Stimulated activated CD8-positive, alpha-beta memory T cell treated with anti-CD3 and anti-CD28 coated beads, Interleukin-2, amount 100 ng/mL, for 1 hour (primary cell): ENCODE measurements around the gene RMI2.

Experiments
- DNase-seq, 2 donors: peaks; one replicate each; pipeline ENCODE4 v3.0.0-alpha.2; 2020; ENCODE audit warnings: low read depth in 2 of 2

The RMI2 gene

DNA sequence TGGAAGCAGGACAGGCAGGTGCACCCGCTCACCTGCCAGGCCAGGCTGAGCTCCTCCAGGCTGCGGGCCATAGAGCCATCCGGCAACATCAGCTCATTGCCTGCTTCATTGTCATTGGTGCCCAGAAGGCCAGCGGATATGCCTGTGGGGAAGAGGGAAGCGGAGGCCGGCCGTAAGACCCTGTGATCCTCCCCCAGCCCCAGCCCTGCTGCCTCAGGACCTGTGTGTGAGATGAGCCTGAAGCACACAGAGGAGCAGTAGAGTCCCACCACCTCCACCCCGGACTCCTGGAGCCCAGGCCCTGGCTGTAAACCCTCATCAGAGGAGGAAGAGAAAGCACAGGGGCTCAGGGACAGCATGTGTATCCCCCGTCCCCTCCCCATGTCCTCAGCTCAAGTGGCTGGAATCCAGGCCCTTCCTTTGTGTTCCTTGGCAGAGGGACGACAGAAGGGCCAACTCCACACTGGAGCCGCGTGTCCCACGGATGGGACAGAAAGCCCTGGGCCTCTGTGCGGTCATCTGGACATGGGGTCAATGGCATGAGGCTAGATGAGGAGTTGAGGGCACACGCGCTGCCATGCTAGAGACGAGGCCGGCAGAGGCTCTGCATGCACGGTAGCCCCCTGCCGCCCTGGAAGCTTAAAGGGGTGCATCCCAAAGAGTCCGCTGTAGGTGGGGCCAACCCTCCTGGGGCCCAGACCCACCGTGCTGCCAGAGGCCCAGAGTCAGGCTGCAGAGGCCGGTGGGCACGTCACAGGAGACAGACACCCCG is 39.1 kb downstream of the RMI2 start:
- no peak for DNase-seq

DNA sequence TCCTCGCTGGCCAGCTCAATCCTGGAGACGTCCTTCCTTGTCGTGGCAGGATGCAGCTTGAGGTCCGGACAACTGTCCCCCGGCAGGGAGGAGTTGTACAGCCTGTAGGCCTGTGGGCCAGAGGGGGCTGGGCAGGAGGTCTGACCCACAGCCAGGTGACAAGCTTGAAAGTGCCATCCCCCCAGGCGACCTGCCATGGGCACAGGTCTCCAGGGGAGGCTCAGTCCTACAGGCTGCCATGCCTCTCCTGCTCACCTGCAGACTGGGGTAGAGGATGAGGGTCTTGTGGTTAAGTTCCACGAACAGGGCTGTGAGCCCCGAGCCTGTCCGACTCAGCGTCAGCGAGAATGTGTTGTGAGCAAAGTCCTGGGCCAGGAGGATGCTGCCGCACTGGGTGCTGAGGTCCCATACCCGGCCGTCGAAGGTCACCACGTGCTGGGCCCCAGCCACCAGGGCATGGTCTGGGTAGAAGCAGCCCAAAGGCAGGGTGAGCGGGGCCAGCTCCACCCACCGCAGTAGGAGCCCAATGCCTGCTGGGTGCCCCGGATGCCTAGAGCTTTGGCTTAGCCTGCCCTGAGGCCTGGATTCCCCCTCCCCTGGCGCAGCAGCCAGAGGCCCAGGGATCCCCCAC is 39.8 kb downstream of the RMI2 start:
- DNase-seq: no peak

DNA sequence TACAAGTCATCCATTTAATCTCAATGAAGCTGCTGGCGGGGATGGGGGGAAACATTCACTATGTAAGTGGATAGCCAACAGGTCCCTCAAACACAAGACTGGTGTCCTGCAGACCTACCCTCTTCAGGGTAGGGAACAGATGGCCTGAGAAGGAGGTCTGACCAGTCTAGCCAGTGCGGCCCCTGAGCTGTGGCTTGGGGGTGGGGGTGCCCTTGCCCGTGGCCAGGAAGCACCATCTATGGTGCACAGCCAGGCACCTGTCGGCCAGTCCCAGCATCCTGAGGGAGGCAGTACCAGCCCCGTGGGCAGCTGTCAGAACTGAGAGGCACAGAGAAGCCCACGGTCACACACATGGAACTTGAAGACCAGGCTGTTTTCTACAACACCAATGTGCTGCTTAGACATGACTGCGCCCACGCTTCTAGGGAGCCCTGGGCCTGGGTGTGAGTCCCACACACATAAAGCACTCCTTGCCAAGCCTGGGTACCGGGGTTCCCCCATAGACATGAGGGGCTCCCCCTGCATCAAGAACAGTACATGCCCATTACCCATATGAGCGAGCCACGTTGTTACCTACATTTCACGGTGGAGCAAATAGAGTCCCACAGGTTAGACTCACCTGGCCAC is 40.9 kb downstream of the RMI2 start:
- no peak for DNase-seq

DNA sequence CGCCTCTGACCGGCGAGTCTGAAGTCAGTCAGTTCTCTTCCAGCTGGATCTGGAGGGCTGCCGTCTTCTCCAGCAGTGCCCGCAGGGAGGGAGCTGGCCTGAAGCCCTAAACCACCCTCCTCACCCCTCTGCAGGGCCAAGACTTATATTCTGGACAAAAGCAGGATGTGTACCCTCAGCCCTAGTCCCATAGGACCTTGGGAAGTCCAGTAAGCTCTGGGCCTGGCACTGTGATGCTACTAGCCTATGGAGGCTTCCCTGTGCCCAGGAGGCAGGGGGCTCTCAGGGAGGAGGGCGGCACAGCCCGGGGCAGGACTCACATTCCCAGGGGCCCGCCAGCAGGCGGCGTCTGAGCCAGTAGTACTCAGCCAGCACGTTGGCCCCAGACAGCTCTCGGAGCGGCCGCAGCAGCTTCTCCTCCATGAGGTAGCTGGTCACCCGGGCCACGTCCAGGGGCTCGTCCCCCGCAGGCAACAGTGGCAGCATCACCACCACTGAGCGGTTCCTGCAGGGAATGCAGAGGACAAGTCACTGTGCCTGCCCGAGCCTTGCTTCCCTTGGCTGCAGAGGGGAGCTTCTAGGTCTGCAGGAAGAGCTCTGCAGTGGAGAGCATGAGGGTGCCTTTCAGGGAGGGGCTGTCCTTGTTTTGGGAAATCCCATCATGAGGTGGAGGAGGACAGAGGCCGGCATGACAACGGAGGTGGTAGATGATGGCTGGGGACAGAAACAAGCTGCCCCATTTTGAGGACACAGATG is 41.7 kb downstream of the RMI2 start:
- no peak for DNase-seq

DNA sequence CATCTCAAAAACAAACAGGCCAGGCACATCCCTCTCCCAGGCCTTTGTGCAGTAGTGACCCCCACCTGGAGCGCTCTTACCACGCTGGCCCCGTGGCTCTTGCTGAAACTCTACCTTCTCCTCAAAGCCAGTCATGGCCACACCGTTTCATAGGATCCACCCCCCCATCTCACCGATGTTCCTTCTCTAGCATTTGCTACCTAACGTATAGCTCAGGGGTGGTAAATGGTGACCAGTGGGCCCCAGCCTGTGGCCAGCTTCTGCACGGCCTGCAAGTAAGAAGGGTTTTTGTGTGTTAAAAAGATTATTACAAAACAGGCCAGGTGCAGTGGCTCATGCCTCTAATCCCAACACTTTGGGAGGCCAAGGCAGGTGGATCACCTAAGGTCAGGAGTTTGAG is 43.8 kb downstream of the RMI2 start:
- no peak for DNase-seq

DNA sequence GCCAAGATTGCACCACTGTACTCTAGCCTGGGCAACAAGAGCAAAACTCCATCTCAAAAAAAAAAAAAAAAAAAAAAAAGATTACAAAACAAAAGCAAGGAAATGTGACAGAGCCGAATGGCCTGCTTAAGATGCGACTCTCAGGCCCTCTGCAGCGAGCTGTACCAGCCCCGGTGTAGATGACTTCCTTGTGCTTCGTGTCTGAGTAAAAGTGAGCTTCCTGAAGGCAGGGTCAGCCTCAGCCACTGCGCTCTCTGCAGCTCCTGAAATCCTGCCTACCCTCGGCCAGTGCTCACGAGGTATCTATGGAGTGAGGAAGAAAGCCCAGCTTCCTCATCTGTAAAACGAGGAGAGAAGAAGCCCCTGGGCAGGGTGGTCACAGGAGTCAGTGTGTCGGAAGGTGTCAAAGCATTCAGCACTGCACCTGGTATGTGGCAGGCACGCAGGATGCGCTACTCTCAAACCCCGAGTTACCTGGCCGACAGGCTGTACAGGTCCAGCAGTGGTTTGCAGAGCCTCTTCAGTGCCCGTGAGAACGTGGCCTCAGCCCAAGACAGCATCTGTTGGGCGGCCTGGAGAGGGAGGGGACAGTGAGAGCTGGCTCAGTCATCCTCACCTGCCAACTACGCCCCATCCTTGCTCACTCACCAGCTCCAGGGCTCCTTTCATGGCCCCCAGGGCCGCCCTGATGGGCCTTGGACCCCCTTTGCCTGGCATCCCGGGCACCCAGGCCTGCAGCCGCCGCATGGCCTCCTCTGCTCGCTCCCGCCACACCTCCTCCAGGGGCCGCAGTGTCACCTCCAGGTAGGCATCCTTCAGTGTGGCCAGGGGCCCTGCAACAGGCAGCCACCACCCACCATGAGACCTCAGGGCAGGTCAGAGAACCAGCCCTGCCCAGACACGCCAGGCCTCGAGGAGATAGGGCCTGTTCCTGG is 44.6 kb downstream of the RMI2 start:
- no peak for DNase-seq

DNA sequence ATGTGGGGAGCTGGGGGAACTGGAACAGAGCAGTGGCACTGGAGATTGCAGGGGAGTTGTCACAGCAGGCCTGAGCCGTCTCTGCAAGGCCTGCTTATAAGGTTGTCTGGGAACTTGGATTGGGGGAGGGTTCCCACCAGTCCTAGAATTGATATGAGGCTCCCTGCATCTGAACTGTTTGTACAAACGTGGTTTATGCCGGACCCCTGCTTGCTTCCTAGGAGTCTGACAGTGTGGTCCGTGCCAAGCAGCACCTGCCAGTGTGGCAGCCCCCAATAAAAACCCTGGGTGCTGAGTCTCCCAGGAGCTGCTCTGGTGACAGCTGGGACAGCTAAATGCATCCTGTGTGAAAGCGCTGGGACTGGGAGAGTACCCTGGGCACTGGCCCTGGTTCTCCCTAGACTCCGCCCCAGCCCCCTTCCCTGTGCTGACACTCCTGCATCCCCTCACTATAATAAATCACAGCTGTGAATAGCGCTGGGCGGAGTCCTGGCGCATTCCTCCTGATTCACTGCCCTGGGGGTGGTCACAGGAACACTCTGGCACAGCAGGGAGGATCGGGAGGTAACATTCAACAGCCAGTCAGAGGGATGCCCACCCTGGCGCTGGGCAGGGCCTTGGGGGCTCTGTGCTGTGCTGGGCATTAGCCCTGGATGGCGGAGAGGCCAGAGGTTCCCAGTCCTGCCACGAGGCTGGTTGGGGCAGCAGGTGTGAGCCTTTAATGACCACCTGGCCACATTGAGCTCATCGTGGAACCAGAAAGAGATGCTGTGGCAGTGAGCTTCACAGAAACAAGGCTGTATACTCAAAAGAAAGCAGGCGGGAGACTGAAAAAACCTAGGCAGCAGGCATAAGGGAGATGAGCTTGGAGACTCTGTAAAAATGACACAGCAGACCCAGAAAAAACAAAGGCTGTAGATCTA is 45.6 kb downstream of the RMI2 start:
- DNase-seq: no peak

DNA sequence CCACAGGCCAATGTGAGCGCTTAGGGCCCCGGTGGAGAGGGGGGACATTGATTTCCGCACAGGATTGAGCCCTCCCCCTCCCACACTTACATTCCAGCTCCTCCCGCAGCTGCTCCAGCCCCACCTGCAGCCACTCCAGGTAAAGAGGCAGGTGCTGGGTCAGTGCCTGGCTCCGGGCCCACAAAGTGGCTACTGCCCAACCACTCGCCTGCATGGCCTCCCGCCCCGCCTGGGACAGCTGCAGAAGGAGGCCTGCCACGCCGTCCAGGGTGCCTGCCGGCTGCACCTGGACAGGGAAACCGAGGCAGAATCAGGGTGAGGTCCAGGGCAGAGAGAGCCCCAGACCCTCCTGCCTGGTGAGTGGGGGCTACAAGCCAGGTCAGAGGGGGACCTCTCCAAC is 46.3 kb downstream of the RMI2 start:
- no peak for DNase-seq

DNA sequence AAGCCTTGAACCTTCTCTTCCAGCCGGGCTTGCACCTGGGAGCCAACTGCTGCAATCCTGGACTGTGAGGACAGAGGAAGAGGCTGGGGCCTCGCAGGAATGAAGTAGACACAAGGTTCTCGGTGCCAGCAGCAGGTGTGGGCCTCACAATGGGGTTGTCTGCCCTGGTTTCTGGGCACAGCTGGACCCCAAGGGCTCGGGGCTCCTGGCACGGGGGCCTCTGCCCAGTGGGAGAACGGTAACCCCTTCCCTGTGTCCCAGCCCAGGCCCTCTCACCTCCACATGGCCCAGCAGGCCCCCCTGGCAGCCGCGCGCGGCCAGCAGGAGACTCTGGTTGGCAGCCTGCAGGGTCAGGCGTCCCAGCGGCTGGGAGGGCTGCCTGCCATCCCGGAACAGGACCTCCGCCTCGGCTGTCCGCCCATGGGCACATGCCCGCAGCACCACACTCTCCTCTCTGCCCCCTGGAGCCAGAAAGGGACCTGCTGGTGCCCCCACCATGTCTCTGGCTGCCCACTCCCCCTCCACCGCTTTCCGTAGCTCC is 46.9 kb downstream of the RMI2 start:
- no peak for DNase-seq

DNA sequence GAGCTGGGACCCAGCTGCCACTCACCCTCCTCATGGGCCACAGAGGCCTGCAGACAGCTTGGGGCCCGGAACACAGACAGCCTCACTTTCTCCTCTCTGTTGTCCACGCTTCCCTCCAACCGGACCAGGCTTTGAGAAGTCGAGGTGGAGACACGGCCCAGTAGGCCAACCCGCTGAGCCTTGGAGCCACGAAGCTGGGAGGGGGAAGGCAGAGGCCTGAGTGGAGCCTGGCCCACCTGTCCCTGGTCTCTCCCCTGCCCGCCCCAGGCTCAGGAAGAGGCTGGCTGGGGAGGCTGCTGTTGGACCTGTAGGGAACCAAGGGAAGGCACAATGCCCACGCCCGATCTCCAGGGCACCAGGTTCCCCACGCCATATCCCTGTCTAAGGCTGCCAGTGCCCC is 48.1 kb downstream of the RMI2 start:
- no peak for DNase-seq

DNA sequence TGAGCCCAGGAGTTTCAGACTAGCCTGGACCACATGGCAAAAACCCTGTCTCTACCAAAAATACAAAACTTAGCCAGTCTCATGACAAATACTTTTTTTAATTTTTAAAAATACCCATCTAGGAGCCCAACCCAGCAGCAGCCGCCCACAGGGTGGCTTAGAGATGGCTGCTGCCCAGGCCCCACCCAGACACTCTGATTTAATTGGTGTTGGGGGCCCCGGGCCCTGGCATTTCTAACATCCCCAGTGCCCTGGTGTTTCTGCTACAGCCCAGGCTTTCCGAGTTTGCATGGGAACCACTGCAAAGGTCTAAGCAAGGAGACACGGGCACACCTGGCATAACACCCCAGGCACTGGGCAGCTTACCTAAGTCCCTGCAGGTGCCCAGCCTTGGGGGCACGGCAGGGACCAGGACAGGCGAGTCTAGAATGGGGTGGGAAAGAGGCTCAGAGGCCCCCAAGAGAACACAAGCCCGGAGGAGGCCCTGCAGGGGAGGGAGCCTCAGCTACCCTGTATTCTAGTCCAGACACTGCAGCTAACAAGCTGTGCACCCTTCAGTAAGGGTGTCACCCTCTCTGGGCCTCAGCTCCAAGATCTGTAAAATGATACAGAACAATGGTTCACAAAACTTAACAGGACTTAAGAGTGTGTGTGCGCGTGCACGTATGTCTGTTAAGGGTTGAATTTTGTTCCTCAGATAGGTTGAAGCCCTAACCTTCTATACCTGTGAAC is 48.8 kb downstream of the RMI2 start:
- no peak for DNase-seq

DNA sequence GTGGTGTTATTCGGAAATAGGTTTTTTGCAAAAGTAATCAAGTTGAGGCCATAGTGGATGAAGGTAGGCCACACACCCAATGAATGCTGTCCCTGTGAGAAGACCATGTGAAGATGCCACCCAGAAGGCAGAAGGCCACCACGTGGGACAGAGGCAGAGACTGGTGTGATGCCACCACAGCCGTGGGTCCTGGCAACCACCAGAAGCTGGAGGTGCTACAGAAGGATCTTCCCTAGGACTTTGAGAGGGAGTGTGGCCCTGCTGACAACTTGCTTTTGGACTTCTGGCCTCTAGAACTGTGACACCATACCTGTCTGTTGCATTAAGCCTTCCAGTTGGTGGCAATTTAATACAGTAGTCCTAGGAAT is 49.3 kb downstream of the RMI2 start:
- DNase-seq: no peak

DNA sequence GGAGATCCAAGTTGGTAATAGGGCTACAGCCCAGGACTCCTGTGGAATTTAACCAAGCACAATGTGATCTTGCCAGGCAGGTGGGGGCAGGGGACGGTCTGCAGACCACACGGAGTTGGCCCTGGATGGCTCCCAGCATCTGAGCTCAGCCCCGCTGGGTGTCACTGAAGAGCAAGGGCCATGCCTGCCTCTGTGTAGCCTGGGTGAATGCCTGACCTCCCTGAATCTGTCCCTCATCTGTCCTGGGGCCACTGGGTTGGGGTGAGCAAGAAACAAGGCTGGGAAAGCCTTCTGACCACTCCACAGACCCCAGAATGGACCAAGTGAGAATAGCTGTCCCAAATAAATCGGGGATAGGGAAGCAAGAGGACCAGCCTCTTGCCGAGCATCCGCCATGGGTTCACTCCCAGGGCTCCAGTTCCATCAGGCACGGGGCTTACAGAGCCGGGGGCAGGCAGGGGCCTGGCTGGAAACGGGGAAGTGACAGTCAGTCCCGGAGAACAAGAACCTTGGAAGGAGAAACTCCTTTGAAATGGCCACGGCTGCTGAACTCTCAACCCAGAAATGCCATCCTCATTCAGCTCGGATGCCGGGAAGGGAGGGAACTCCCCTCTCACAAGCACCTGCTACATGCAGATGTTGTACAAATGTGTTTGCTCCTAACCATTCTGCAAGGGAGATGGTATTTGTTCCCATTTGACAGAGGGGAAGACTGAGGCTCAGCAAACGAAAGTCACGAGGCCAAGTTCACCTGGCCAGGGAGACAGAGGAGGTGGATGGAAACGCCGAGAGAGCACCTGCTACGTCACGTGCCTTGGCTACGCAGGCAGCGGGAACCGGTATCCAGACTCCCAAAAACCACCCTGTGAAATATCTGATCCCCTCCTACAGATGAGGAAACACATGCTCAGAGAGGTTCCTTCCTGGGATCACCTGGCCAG is 50.0 kb downstream of the RMI2 start:
- DNase-seq: no peak

DNA sequence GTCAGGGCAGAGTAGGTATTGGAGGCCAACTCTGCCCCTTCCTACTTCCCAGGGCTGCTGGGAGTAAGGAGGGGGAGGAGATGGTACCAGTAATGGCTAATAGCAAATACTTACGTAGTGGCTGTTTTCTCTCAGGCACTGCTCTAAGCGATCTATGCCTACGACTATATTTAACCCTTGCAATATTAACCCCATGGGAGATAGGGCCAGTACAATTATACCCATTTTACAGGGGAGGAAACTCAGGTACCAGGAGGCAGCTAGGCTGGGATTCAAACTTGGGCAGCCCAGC is 50.6 kb downstream of the RMI2 start:
- no peak for DNase-seq

DNA sequence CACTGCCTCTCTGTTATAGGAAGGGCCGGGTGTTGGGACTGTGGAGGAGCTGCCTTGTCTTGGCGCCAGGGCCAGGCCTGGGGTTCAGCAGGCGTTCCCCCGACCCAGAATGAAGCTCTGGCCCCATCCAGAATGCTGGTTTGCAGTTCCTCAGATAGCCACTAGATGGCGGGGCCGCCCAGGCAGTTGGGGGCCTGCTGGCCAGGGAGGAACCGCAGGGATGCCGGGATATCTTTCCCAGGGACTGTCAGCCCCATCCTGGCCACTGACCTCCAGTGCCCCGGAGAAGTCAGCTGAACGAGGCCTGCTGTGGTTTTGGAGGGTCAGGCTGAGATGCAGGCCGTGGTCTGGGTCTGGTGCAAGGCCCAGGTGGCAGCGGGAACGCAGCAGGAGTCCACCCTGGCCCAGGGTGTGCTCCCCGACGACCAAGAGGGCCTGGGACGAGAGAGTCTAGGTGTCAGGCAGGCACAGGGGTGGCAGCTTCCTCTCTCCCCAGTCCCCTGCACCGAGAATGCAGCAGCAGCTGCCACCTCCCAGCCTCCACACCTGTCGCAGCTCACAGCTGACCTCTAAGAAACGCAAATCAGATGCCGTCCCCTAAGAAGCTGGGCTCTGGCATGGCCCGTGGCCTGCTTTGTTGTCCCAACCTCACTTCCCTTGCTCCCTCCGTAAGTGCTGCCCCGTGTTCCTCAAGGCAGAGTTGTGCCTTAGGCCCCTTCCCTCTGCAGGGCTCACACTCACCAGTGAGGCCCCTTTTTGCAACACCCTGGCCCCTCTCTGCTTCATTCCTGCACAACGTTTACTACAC is 51.2 kb downstream of the RMI2 start:
- DNase-seq: peak; percentile 28 to 38

DNA sequence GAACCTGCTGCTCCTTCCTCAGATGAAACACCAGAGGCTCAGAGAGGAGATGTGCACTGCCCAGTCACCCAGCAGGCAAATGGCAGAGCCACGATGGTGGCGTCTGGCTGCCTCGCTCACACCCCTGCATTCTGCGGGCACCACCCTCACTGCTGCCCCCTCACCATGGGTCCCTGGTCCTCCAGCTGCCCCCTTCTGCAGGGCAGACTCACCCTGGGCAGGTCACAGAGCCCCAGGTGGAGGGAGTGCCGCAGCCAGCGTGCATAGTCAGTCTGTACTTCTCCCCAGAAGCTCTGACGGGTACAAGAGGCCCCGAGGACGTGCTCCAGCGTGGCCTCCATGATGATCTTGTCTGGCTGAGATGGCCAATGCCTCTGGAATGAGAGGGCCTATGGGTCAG is 52.9 kb downstream of the RMI2 start:
- no peak for DNase-seq

DNA sequence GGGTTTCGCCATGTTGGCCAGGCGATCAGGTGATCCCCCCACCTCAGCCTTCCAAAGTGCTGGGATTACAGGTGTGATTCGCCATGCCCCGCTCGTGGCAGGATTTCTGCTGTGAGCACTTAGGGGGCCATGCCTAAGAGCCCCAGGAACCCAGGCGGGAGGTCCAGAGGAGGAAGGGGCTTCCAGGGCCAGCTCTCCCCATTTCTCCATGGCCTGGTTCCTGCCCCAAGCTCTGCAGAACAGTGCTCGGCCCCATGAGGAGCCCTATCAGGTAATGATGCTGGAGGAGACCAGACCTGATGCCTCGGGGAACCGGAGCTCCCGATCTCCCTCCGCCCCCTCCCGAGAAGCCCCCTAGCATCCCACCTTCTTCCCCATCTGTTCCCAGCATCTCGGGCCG is 53.6 kb downstream of the RMI2 start:
- DNase-seq: no peak
